GM06990 (cell line): ENCODE data around the gene KLK7.

Experiments
- DNase-seq: peaks from one replicate; pipeline ENCODE4 v3.0.0-alpha.2; 2011; ENCODE audit not compliant: insufficient read length; ENCODE audit errors: extremely low read depth
- H3K27me3 ChIP-seq: replicated peaks from 2 replicates; pipeline ENCODE4 v1.6.0; 2011; ENCODE audit warnings: low read length; ENCODE audit not compliant: control insufficient read depth, insufficient read depth
- H3K36me3 ChIP-seq: 2 replicates; pipeline ENCODE4 v1.5.1; 2011; ENCODE audit warnings: low read length; ENCODE audit not compliant: control insufficient read depth, insufficient read depth
- H3K4me3 ChIP-seq: replicated peaks from 2 replicates; pipeline ENCODE4 v1.5.1; 2011; ENCODE audit warnings: low read depth, mild to moderate bottlenecking, control low read depth, low read length
- CTCF ChIP-seq: IDR thresholded peaks from 2 replicates; pipeline ENCODE4 v1.5.1; 2011; ENCODE audit warnings: low read length, control low read depth, mild to moderate bottlenecking, inconsistent platforms; ENCODE audit not compliant: insufficient read depth, poor library complexity, severe bottlenecking

Gene KLK7

GRCh38 chr19:50983625-50984292 lies at the start of gene KLK7:
KLK7 (minus strand) TSS chr19:50983917; CDS start chr19:50982399, 1,518 bp downstream.
- no peak for DNase-seq
- Histone ChIP-seq H3K4me3 (no peak within 1 kb of the TSS), H3K27me3 (no peaks in the 10 kb centered on the region), H3K36me3 (no peaks in the 10 kb centered on the region)
- no peak for TF ChIP-seq CTCF

GRCh38 chr19:51031880-51032225 lies 48.1 kb upstream of the KLK7 start:
- Histone ChIP-seq H3K36me3 (no peaks in the 10 kb centered on the region), H3K4me3 (no peak overlapping the region), H3K27me3 (peaks cover 1% of the 10 kb centered on the region; the same call in 1 of the 2 replicates)
- no peak for TF ChIP-seq CTCF
- DNase-seq = no peak

- Histone ChIP-seq H3K4me3 (no peak overlapping the region), H3K36me3 (no peaks in the 10 kb centered on the region), H3K27me3 (peaks cover 3% of the 10 kb centered on the region; the same call in 1 of the 2 replicates)
- no peak for TF ChIP-seq CTCF
- DNase-seq = no peak
Measured at GRCh38 chr19:51031220-51031879, 47.6 kb upstream of the KLK7 start.

- Histone ChIP-seq H3K4me3 (no peak overlapping the region), H3K36me3 (no peaks in the 10 kb centered on the region), H3K27me3 (peaks cover 3% of the 10 kb centered on the region)
- TF ChIP-seq CTCF = no peak
- DNase-seq = no peak
Measured at GRCh38 chr19:51030631-51031030, 46.9 kb upstream of the KLK7 start.

GRCh38 chr19:51029718-51030117 lies 46.0 kb upstream of the KLK7 start:
- Histone ChIP-seq H3K36me3 (no peaks in the 10 kb centered on the region), H3K4me3 (no peak overlapping the region), H3K27me3 (peaks cover 3% of the 10 kb centered on the region)
- no peak for DNase-seq
- TF ChIP-seq CTCF = no peak

- no peak for TF ChIP-seq CTCF
- peaks cover 2% of the 10 kb centered on the region for H3K27me3 ChIP-seq
- no peak overlapping the region for H3K4me3 ChIP-seq
- H3K36me3 ChIP-seq = no peaks in the 10 kb centered on the region
- no peak for DNase-seq
Measured at GRCh38 chr19:51027873-51028272, 44.2 kb upstream of the KLK7 start.
